Type B pancreatic cell (in vitro differentiated cells): ENCODE data around the gene SDHA. TPM values are rescaled to one million over a fixed set of nuclear protein-coding genes. Genes with fewer than 3 reads are reported as not detected.

ENCODE experiments used
- DNase-seq: peaks from one replicate; pipeline ENCODE4 v3.0.0; 2021; ENCODE audit warnings: mixed read lengths; ENCODE audit not compliant: unreplicated experiment; ENCODE audit errors: extremely low spot score
- H3K27ac Mint-ChIP-seq: 2 replicates; pipeline ENCODE4 v1.8.0; 2021; ENCODE audit warnings: mild to moderate bottlenecking, mixed read lengths
- H3K27me3 Mint-ChIP-seq: 2 replicates; pipeline ENCODE4 v1.8.0; 2021; ENCODE audit warnings: mixed read lengths
- H3K36me3 Mint-ChIP-seq: 2 replicates; pipeline ENCODE4 v1.8.0; 2021; ENCODE audit warnings: mixed read lengths
- H3K4me1 Mint-ChIP-seq: one replicate; pipeline ENCODE4 v1.8.0; 2021; ENCODE audit warnings: mixed read lengths; ENCODE audit not compliant: unreplicated experiment
- H3K4me3 Mint-ChIP-seq: 2 replicates; pipeline ENCODE4 v1.8.0; 2021; ENCODE audit warnings: mild to moderate bottlenecking, mixed read lengths
- H3K9me3 Mint-ChIP-seq: 2 replicates; pipeline ENCODE4 v1.8.0; 2021; ENCODE audit warnings: mixed read lengths
- CTCF ChIP-seq: fragments of 200-600 bp; sonication (generic); conservative IDR thresholded peaks from 2 replicates; pipeline ENCODE4 v1.5.0; 2021; ENCODE audit warnings: antibody characterized with exemption, mild to moderate bottlenecking
- total RNA-seq: library from RNA; stranded (reverse); gene quantifications from 2 replicates; pipeline ENCODE4 v1.2.1, GENCODE V29; 2021; ENCODE audit warnings: low replicate concordance

SDHA gene
- total RNA-seq, 1 donor from 2014 or later: 143 TPM

GRCh38 chr5:306011-306805 lies 88.1 kb downstream of the SDHA start:
- H3K4me3 Mint-ChIP-seq: peak overlapping the region; percentile 14
- H3K9me3 Mint-ChIP-seq: no peaks in the 10 kb centered on the region
- TF ChIP-seq CTCF: no peak
- H3K36me3 Mint-ChIP-seq: peaks cover 16% of the 10 kb centered on the region
- H3K4me1 Mint-ChIP-seq: peaks cover 50% of the 10 kb centered on the region
- no peaks in the 10 kb centered on the region for H3K27me3 Mint-ChIP-seq
- no peak overlapping the region for H3K27ac Mint-ChIP-seq
- no peak for DNase-seq

Other genes with a start within 250 kb of the SDHA start
- gene PLEKHG4B, start 126.2 kb upstream of the SDHA start, total RNA-seq: 32.8 and 46.6 TPM in 2 replicates
- not detected in 2 replicates for gene LRRC14B, start 26.8 kb upstream of the SDHA start, total RNA-seq
- 6.0 and 10.8 TPM in 2 replicates for gene CCDC127, start 167 bp upstream of the SDHA start, total RNA-seq
- gene PDCD6, start 53.3 kb downstream of the SDHA start, total RNA-seq: 90.8 and 107 TPM in 2 replicates
- gene AHRR, start 103.4 kb downstream of the SDHA start, total RNA-seq: 7.9 and 13.4 TPM in 2 replicates
- gene EXOC3, start 224.9 kb downstream of the SDHA start, total RNA-seq: 62.9 and 64.6 TPM in 2 replicates